Suprapubic skin (tissue), 3 donors: Measurements from ENCODE around the gene TRIM39.

Experiments used
- CTCF ChIP-seq, 2 donors: fragments of 200-600 bp in 1 of 2; fragments of 450-650 bp in 1 of 2; sonication (generic) in 1 of 2; IDR thresholded peaks; one replicate each; pipeline ENCODE4 v1.5.1; 2016 to 2019; ENCODE audit warnings: antibody characterized with exemption in 2 of 2, mild to moderate bottlenecking in 1 of 2, moderate library complexity in 1 of 2
- POLR2A ChIP-seq, 2 donors: fragments of 450-650 bp; IDR thresholded peaks; one replicate each; pipeline ENCODE4 v1.6.1; 2017; ENCODE audit warnings: antibody characterized with exemption in 2 of 2, mild to moderate bottlenecking in 2 of 2, moderate library complexity in 2 of 2

GRCh38 chr6:30349421-30350177 is 22.9 kb downstream of the TRIM39 start:
- TF ChIP-seq CTCF (IDR thresholded peaks at IDR 0.05), result no peak
- no peak for TF ChIP-seq POLR2A (IDR thresholded peaks at IDR 0.05)
